ENCODE measurements around the gene AGPAT4.
"Not testable (repeated sequence)": the region's sequence is repeated elsewhere in the genome, so short reads cannot be mapped to it uniquely, and the experiment has no call there.

Gene AGPAT4

GRCh38 chr6:161313940-161314509 is 40.2 kb upstream of the AGPAT4 start:
- Histone ChIP-seq H3K27ac (no peak overlapping the region), H3K36me3 (no peaks in the 10 kb centered on the region), H3K27me3 (ENCODE audit: insufficient read depth, low read depth, severe bottlenecking) (no peaks in the 10 kb centered on the region), H3K4me3 (ENCODE audit: low read depth, low read length) (no peak overlapping the region), H3K9me3 (ENCODE audit: severe bottlenecking) (no peaks in the 10 kb centered on the region)
- no peak for DNase-seq
- no peak for TF ChIP-seq CTCF (IDR thresholded peaks at IDR 0.05; ENCODE audit: low read depth, low read length)

- not testable (repeated sequence) for DNase-seq; H3K9me3 ChIP-seq (ENCODE audit: severe bottlenecking); H3K4me3 ChIP-seq (ENCODE audit: low read depth, low read length); H3K36me3 ChIP-seq; H3K27me3 ChIP-seq (ENCODE audit: insufficient read depth, low read depth, severe bottlenecking); H3K27ac ChIP-seq
Observed at GRCh38 chr6:161313475-161313874, 39.6 kb upstream of the AGPAT4 start.

- not testable (repeated sequence) for DNase-seq; H3K4me3 ChIP-seq (ENCODE audit: low read depth, low read length); H3K27ac ChIP-seq; H3K9me3 ChIP-seq (ENCODE audit: severe bottlenecking); H3K36me3 ChIP-seq; H3K27me3 ChIP-seq (ENCODE audit: insufficient read depth, low read depth, severe bottlenecking)
Observed at GRCh38 chr6:161309774-161310173, 35.9 kb upstream of the AGPAT4 start.

- Histone ChIP-seq H3K36me3 (no peaks in the 10 kb centered on the region), H3K4me3 (ENCODE audit: low read depth, low read length) (no peak overlapping the region), H3K9me3 (ENCODE audit: severe bottlenecking) (no peaks in the 10 kb centered on the region), H3K27me3 (ENCODE audit: insufficient read depth, low read depth, severe bottlenecking) (no peaks in the 10 kb centered on the region), H3K27ac (no peak overlapping the region)
- DNase-seq = no peak
- no peak for TF ChIP-seq CTCF (IDR thresholded peaks at IDR 0.05; ENCODE audit: low read depth, low read length)
Observed at GRCh38 chr6:161308075-161308655, 34.3 kb upstream of the AGPAT4 start.

GRCh38 chr6:161305860-161306259 is 32.0 kb upstream of the AGPAT4 start:
- no peaks in the 10 kb centered on the region for H3K9me3 ChIP-seq (ENCODE audit: severe bottlenecking)
- no peaks in the 10 kb centered on the region for H3K27me3 ChIP-seq (ENCODE audit: insufficient read depth, low read depth, severe bottlenecking)
- H3K36me3 ChIP-seq = no peaks in the 10 kb centered on the region
- no peak for TF ChIP-seq CTCF (IDR thresholded peaks at IDR 0.05; ENCODE audit: low read depth, low read length)
- no peak overlapping the region for H3K27ac ChIP-seq
- no peak overlapping the region for H3K4me3 ChIP-seq (ENCODE audit: low read depth, low read length)
- DNase-seq = no peak

GRCh38 chr6:161303628-161304340 is 29.9 kb upstream of the AGPAT4 start:
- no peak overlapping the region for H3K4me3 ChIP-seq (ENCODE audit: low read depth, low read length)

More at GRCh38 chr6:161303628-161304340, 29.9 kb upstream of the AGPAT4 start:
- TF ChIP-seq CTCF (IDR thresholded peaks at IDR 0.05; ENCODE audit: low read depth, low read length) = no peak
- Histone ChIP-seq H3K9me3 (ENCODE audit: severe bottlenecking) (no peaks in the 10 kb centered on the region), H3K36me3 (no peaks in the 10 kb centered on the region), H3K27me3 (ENCODE audit: insufficient read depth, low read depth, severe bottlenecking) (no peaks in the 10 kb centered on the region), H3K27ac (no peak overlapping the region)
- no peak for DNase-seq

Measured in WERI-Rb-1 (cell line).